Astrocyte (in vitro differentiated cells and primary cell): ENCODE measurements around the gene LMAN2L.

Experiments
- EZH2 ChIP-seq: IDR thresholded peaks from 2 replicates; pipeline ENCODE4 v1.6.1; 2012; ENCODE audit warnings: mild to moderate bottlenecking, low read length, inconsistent platforms; ENCODE audit not compliant: insufficient read depth
- TF ChIP-seq, protein P1 (sequence below): IDR thresholded peaks from 2 replicates; pipeline ENCODE4 v1.5.1; 2011; ENCODE audit warnings: low read depth, mild to moderate bottlenecking, inconsistent platforms, low read length, moderate library complexity; ENCODE audit not compliant: insufficient read depth

DNA sequence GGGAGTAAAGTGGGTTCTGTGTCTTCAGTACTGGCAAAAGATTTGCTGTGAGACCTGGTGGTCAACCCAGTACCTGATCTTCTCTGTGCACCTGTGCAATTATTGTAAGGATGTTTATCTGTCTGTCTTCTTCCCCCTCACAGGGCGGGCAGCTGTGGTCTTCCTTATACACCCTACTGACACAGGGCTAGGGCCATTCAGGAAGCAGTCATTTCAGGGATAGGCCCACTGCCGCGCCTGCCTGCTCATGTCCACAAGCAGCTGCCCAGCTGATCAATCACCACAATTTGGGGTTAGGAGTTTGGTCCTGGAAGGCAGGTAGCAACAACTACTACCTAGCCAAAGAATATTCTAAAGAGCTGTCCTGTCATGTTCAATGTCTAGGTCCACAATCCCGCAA lies 19.7 kb upstream of the LMAN2L start:
- TF ChIP-seq, protein P1, sequence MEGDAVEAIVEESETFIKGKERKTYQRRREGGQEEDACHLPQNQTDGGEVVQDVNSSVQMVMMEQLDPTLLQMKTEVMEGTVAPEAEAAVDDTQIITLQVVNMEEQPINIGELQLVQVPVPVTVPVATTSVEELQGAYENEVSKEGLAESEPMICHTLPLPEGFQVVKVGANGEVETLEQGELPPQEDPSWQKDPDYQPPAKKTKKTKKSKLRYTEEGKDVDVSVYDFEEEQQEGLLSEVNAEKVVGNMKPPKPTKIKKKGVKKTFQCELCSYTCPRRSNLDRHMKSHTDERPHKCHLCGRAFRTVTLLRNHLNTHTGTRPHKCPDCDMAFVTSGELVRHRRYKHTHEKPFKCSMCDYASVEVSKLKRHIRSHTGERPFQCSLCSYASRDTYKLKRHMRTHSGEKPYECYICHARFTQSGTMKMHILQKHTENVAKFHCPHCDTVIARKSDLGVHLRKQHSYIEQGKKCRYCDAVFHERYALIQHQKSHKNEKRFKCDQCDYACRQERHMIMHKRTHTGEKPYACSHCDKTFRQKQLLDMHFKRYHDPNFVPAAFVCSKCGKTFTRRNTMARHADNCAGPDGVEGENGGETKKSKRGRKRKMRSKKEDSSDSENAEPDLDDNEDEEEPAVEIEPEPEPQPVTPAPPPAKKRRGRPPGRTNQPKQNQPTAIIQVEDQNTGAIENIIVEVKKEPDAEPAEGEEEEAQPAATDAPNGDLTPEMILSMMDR = no peak
- TF ChIP-seq EZH2 = no peak
